Smooth muscle cell (in vitro differentiated cells): ENCODE results near the gene CYLD. TPM values are rescaled to one million over a fixed set of nuclear protein-coding genes. Genes with fewer than 3 reads are reported as not detected.

ENCODE experiments used
- DNase-seq: peaks from one replicate; lab custom pipeline; 2025; ENCODE audit not compliant: unreplicated experiment; lab: John Stamatoyannopoulos, UW
- H2AFZ ChIP-seq: fragments of 200-600 bp; sonication (generic); 2 replicates; pipeline ENCODE4 v1.6.0; 2016; ENCODE audit warnings: antibody characterized with exemption, low read depth, mild to moderate bottlenecking
- H3F3A ChIP-seq: fragments of 200-600 bp; sonication (generic); 2 replicates; pipeline ENCODE4 v1.6.0; 2017; ENCODE audit warnings: antibody characterized with exemption, low read depth
- H3K27ac ChIP-seq: fragments of 200-600 bp; sonication (generic); 2 replicates; pipeline ENCODE4 v1.5.1; 2016; ENCODE audit warnings: low read depth, mild to moderate bottlenecking
- H3K27me3 ChIP-seq: fragments of 200-600 bp; sonication (generic); 2 replicates; pipeline ENCODE4 v1.6.1; 2016; ENCODE audit warnings: low read depth, mild to moderate bottlenecking
- H3K36me3 ChIP-seq: fragments of 200-600 bp; sonication (generic); 2 replicates; pipeline ENCODE4 v1.5.1; 2016; ENCODE audit warnings: low read depth
- H3K4me1 ChIP-seq: fragments of 200-600 bp; sonication (generic); 2 replicates; pipeline ENCODE4 v1.5.1; 2016; ENCODE audit warnings: low read depth
- H3K4me2 ChIP-seq: fragments of 200-600 bp; sonication (generic); 2 replicates; pipeline ENCODE4 v1.6.0; 2016; ENCODE audit warnings: mild to moderate bottlenecking
- H3K4me3 ChIP-seq: fragments of 200-600 bp; sonication (generic); 2 replicates; pipeline ENCODE4 v1.5.1; 2016; ENCODE audit warnings: mild to moderate bottlenecking
- H3K79me2 ChIP-seq: fragments of 200-600 bp; sonication (generic); 2 replicates; pipeline ENCODE4 v1.6.0; 2016; ENCODE audit warnings: low read depth, mild to moderate bottlenecking
- H3K9ac ChIP-seq: fragments of 200-600 bp; sonication (generic); 2 replicates; pipeline ENCODE4 v1.6.0; 2016; ENCODE audit warnings: low read depth
- H3K9me3 ChIP-seq: fragments of 200-600 bp; sonication (generic); replicated peaks from 2 replicates; pipeline ENCODE4 v1.5.1; 2016; ENCODE audit warnings: low read depth
- H4K20me1 ChIP-seq: fragments of 200-600 bp; sonication (generic); 2 replicates; pipeline ENCODE4 v1.6.0; 2016; ENCODE audit warnings: low read depth
- WGBS: methylation state at CpG from one replicate; pipeline ENCODE4 v1.1.7; 2016; ENCODE audit warnings: low lambda C conversion rate; 5-methylcytosine and 5-hydroxymethylcytosine counted together
- polyA plus RNA-seq: library from polyadenylated mRNA; unstranded; fragments of >200 nt; fragmentation: Nextera tagmentation; extraction: Ambion mirVana; gene quantifications from 2 replicates; pipeline ENCODE4 v1.2.1, GENCODE V29; 2016
- total RNA-seq: library from RNA; depleted of rRNA; stranded (reverse); fragments of >200 nt; gene quantifications from 2 replicates; pipeline ENCODE4 v1.2.3, GENCODE V29; 2014
- TF ChIP-seq, protein P1 (sequence below): fragments of 200-600 bp; sonication (generic); IDR thresholded peaks from 2 replicates; pipeline ENCODE4 v1.5.1; 2017; ENCODE audit warnings: borderline replicate concordance, mild to moderate bottlenecking, antibody characterized with exemption; ENCODE audit not compliant: insufficient read depth, poor library complexity, severe bottlenecking

The CYLD gene
- total and polyA plus RNA-seq, 2 experiments from 2014 or later = 11.3 to 13.8 TPM

DNA sequence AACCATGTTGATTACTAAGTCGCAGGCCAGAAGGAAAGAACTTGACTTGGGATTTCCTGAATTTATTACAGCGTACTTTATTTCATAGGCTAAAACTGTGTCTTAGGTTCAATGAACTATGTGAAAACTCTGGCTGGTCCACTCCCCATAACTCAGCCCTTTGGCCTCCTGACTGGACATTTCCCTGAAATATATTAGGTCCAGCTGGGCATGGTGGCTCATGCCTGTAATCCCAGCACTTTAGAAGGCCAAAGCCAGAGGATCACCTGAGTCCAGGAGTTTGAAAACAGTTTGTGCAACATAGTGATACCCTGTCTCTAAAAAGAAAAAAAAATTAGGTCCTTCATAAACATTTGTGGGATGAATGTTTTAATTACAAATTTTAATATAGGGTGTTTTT, 97.0 kb downstream of the CYLD start:
- TF ChIP-seq, protein P1, sequence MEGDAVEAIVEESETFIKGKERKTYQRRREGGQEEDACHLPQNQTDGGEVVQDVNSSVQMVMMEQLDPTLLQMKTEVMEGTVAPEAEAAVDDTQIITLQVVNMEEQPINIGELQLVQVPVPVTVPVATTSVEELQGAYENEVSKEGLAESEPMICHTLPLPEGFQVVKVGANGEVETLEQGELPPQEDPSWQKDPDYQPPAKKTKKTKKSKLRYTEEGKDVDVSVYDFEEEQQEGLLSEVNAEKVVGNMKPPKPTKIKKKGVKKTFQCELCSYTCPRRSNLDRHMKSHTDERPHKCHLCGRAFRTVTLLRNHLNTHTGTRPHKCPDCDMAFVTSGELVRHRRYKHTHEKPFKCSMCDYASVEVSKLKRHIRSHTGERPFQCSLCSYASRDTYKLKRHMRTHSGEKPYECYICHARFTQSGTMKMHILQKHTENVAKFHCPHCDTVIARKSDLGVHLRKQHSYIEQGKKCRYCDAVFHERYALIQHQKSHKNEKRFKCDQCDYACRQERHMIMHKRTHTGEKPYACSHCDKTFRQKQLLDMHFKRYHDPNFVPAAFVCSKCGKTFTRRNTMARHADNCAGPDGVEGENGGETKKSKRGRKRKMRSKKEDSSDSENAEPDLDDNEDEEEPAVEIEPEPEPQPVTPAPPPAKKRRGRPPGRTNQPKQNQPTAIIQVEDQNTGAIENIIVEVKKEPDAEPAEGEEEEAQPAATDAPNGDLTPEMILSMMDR = no peak
- H3F3A ChIP-seq = no peaks in the 10 kb centered on the region
- peaks cover 14% of the 10 kb centered on the region for H3K27me3 ChIP-seq
- H3K9me3 ChIP-seq = no peaks in the 10 kb centered on the region
- no peaks in the 10 kb centered on the region for H4K20me1 ChIP-seq
- WGBS = 96% methylated on average over 2 of the region's 2 CpGs
- H3K36me3 ChIP-seq = no peaks in the 10 kb centered on the region
- DNase-seq = no peak
- H3K27ac ChIP-seq = no peak overlapping the region
- H3K4me2 ChIP-seq = no peak overlapping the region
- H3K4me1 ChIP-seq = no peaks in the 10 kb centered on the region
- H3K79me2 ChIP-seq = no peaks in the 10 kb centered on the region
- H3K4me3 ChIP-seq = no peak overlapping the region
- H2AFZ ChIP-seq = no peak overlapping the region
- H3K9ac ChIP-seq = no peak overlapping the region

DNA sequence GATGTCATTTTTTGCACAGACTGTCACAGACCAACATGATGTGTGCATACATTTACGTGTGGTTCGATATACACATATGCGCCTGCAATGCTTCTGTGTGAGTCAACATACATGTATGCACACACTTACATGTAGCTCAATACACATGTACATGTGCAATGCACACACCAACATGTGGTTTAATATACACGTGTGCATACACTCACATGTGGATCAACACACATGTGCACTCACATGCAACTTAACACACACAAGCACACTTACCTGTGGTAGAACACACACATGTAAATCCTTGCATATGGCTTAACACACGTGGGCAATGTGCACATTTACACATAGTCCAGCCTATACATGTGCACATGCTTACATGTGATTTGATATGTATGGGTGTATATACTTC, 97.5 kb downstream of the CYLD start:
- Histone ChIP-seq H3K4me1 (no peaks in the 10 kb centered on the region), H3K27ac (no peak overlapping the region), H3K9ac (no peak overlapping the region), H3K4me3 (no peak overlapping the region), H3K36me3 (no peaks in the 10 kb centered on the region), H3K27me3 (peaks cover 14% of the 10 kb centered on the region), H4K20me1 (no peaks in the 10 kb centered on the region), H3K4me2 (no peak overlapping the region), H3K79me2 (no peaks in the 10 kb centered on the region), H3K9me3 (no peaks in the 10 kb centered on the region), H3F3A (no peaks in the 10 kb centered on the region), H2AFZ (no peak overlapping the region)
- no peak for DNase-seq
- WGBS = 88% methylated on average over 5 of the region's 5 CpGs
- TF ChIP-seq, protein P1 = no peak

DNA sequence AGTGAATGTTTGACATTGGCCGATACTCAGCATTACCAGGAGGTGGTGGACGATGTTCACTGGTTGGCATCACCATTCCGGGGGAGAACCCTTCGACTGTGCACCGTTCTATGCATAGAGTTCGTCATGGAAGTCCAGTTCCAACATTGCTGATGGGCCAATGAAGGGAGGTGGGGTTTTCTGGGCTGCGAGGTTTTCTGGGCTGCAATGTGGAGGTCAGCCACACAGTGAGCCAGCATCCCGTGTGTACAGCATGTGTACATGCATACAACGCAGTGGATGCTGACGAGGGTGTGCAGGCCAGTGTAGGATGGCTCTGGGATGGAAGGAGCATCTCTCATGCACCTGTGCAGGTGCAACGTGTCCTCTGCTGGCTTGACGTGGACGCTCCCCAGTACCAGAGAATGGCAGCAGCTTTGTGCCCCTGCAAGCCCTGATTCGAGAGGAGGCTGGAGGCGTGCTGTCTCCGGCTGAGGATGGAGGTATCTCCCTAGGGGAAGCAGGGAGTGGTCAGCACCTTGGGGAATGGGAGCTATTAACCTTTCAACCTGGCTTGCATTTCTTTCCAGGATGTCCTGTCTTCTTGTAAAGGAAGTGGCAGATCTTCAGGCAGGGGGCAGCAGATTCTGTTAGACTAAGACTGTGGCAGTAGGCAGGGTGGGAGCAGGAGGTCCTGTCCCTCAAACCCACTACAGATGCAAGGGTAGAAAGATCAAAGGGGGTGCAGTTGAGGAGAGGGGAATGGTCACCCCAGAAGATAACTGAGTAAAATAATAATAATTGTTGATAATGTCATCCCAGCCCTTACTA, 98.2 kb downstream of the CYLD start:
- Histone ChIP-seq H4K20me1 (no peaks in the 10 kb centered on the region), H2AFZ (no peak overlapping the region), H3K4me3 (no peak overlapping the region), H3K79me2 (no peaks in the 10 kb centered on the region), H3K27ac (no peak overlapping the region), H3K4me1 (peaks cover 3% of the 10 kb centered on the region), H3F3A (no peaks in the 10 kb centered on the region), H3K36me3 (no peaks in the 10 kb centered on the region), H3K27me3 (peaks cover 14% of the 10 kb centered on the region), H3K9me3 (no peaks in the 10 kb centered on the region), H3K9ac (no peak overlapping the region), H3K4me2 (no peak overlapping the region)
- TF ChIP-seq, protein P1 = no peak
- no peak for DNase-seq
- 89% methylated on average over 16 of the region's 16 CpGs for WGBS
